K562 (cell line): ENCODE results near the gene NDUFAF4.

ENCODE experiments used
- BMI1 ChIP-seq: fragments of 150-350 bp; IDR thresholded peaks from 2 replicates; pipeline ENCODE4 v1.6.1; 2014; ENCODE audit warnings: low read length
- CBX5 ChIP-seq: IDR thresholded peaks from 2 replicates; pipeline ENCODE4 v1.6.1; 2014; ENCODE audit warnings: low read depth, borderline replicate concordance
- CTCF ChIP-seq, 3 experiments: IDR thresholded peaks in 2 of 3; conservative IDR thresholded peaks in 1 of 3; 2 replicates each; pipeline ENCODE4 v1.5.1; 2011 to 2012; ENCODE audit warnings: low read length in 3 of 3, mild to moderate bottlenecking in 3 of 3, control low read depth in 2 of 3, improper control_type of control experiment in 1 of 3, inconsistent platforms in 1 of 3, low read depth in 1 of 3, mixed read lengths in 1 of 3, moderate library complexity in 1 of 3; ENCODE audit not compliant: insufficient read depth in 2 of 3
- EP400 ChIP-seq: fragments of 450-650 bp; IDR thresholded peaks from 2 replicates; pipeline ENCODE4 v1.6.1; 2017; ENCODE audit warnings: antibody characterized with exemption, mild to moderate bottlenecking, moderate library complexity
- GMEB1 ChIP-seq: fragments of 250-450 bp; sonication (Bioruptor Pico); IDR thresholded peaks from 2 replicates; pipeline ENCODE4 v1.4.0; 2020; ENCODE audit warnings: mild to moderate bottlenecking
- MAX ChIP-seq: sonication (generic); formaldehyde crosslinking; IDR thresholded peaks from 2 replicates; pipeline ENCODE4 v1.9.0; 2022; ENCODE audit warnings: mild to moderate bottlenecking, missing genetic modification reagents
- MXI1 ChIP-seq: IDR thresholded peaks from 2 replicates; pipeline ENCODE4 v1.6.1; 2011; ENCODE audit warnings: low read depth, mild to moderate bottlenecking, improper control_type of control experiment, low read length
- POLR2A ChIP-seq: fragments of 450-650 bp; conservative IDR thresholded peaks from 2 replicates; pipeline ENCODE4 v1.6.1; 2016
- REST ChIP-seq, 2 experiments: fragments of 450-650 bp; formaldehyde crosslinking in 1 of 2; IDR thresholded peaks; 2 replicates each; pipeline versions ENCODE4 v1.4.0 to v1.6.1; 2014 to 2020; ENCODE audit warnings: mild to moderate bottlenecking in 2 of 2, borderline replicate concordance in 1 of 2, low read depth in 1 of 2
- ZC3H11A ChIP-seq: IDR thresholded peaks from 2 replicates; pipeline ENCODE4 v1.6.1; 2012; ENCODE audit warnings: low read depth, low read length, improper control_type of control experiment
- ZNF263 ChIP-seq: sonication (generic); formaldehyde crosslinking; IDR thresholded peaks from 2 replicates; pipeline ENCODE4 v1.8.0; 2022; ENCODE audit warnings: mild to moderate bottlenecking, missing genetic modification reagents, borderline replicate concordance
- ZNF707 ChIP-seq: fragments of 250-450 bp; sonication (Bioruptor Pico); conservative IDR thresholded peaks from 2 replicates; pipeline ENCODE4 v1.8.0; 2022; ENCODE audit warnings: inconsistent platforms, mild to moderate bottlenecking, moderate library complexity

GRCh38 chr6:96911751-96912150 is 14.1 kb upstream of the NDUFAF4 start:
- TF ChIP-seq GMEB1 (CRISPR knock-in tag) (no peak), MAX (no peak), EP400 (no peak), POLR2A (no peak), MXI1 (no peak), ZC3H11A (no peak), ZNF263 (no peak), BMI1 (no peak), CTCF (IDR thresholded peaks at IDR 0.05 in 2 of 3, conservative IDR thresholded peaks at IDR 0.05 in 1 of 3; ENCODE audit: insufficient read depth in 2 of 3, low read depth in 1 of 3, low read length in 3 of 3) (no peak), CBX5 (no peak), REST (IDR thresholded peaks at IDR 0.05; ENCODE audit: borderline replicate concordance) (no peak), REST (CRISPR knock-in tag; IDR thresholded peaks at IDR 0.05; ENCODE audit: low read depth) (no peak), ZNF707 (no peak)
